HT1080 (cell line): ENCODE data around the gene CXCL12. TPM values are rescaled to one million over a fixed set of nuclear protein-coding genes. Genes with fewer than 3 reads are reported as not detected.

Source experiments
- DNase-seq: peaks from one replicate; pipeline ENCODE4 v3.0.0-alpha.2; 2015; ENCODE audit warnings: low read depth
- total RNA-seq: library from RNA; depleted of rRNA; stranded (reverse); fragments of >200 nt; shearing (Covaris generic); gene quantifications from 2 replicates; pipeline ENCODE4 v1.2.3, GENCODE V29; 2014

CXCL12 gene
- total RNA-seq, 1 experiment from 2014 or later = not detected

- no peak for DNase-seq
These were observed 972 bp upstream of the CXCL12 start for GRCh38 chr10:44385696-44386441.

- DNase-seq = no peak
These were observed 284 bp downstream of the CXCL12 start for GRCh38 chr10:44384601-44385025.

- no peak for DNase-seq
These were observed 922 bp downstream of the CXCL12 start for GRCh38 chr10:44383749-44384600.

GRCh38 chr10:44382981-44383748, 1.7 kb downstream of the CXCL12 start:
- DNase-seq = no peak

- no peak for DNase-seq
These were observed 2.6 kb downstream of the CXCL12 start for GRCh38 chr10:44382131-44382858.

- DNase-seq = no peak
These were observed 3.9 kb downstream of the CXCL12 start for GRCh38 chr10:44380829-44381600.

GRCh38 chr10:44379907-44380306, 5.0 kb downstream of the CXCL12 start:
- no peak for DNase-seq

- no peak for DNase-seq
These were observed 6.3 kb downstream of the CXCL12 start for GRCh38 chr10:44378626-44379025.

GRCh38 chr10:44377651-44378310, 7.1 kb downstream of the CXCL12 start:
- DNase-seq = no peak

- no peak for DNase-seq
These were observed 8.3 kb downstream of the CXCL12 start for GRCh38 chr10:44376472-44377099.

GRCh38 chr10:44374155-44374554, 10.7 kb downstream of the CXCL12 start:
- no peak for DNase-seq

GRCh38 chr10:44373341-44373995, 11.4 kb downstream of the CXCL12 start:
- DNase-seq = no peak

GRCh38 chr10:44372181-44372580, 12.7 kb downstream of the CXCL12 start:
- DNase-seq = no peak

GRCh38 chr10:44370731-44371248, 14.1 kb downstream of the CXCL12 start:
- DNase-seq = no peak

- DNase-seq = no peak
These were observed 15.0 kb downstream of the CXCL12 start for GRCh38 chr10:44369854-44370253.

GRCh38 chr10:44369296-44369695, 15.6 kb downstream of the CXCL12 start:
- no peak for DNase-seq

- DNase-seq = no peak
These were observed 16.3 kb downstream of the CXCL12 start for GRCh38 chr10:44368637-44369036.

GRCh38 chr10:44366941-44367630, 17.8 kb downstream of the CXCL12 start:
- no peak for DNase-seq
